HepG2 (cell line): ENCODE measurements around the gene SLC11A1.

Experiments used
- E2F2 ChIP-seq: sonication (generic); formaldehyde crosslinking; IDR thresholded peaks from 2 replicates; pipeline ENCODE4 v1.4.0; 2020; ENCODE audit warnings: missing genetic modification reagents, borderline replicate concordance
- GABPA ChIP-seq, 2 experiments: IDR thresholded peaks; 2 replicates each; pipeline ENCODE4 v1.6.1; 2011 to 2016; ENCODE audit warnings: low read depth in 2 of 2, low read length in 1 of 2, missing biosample characterization in 1 of 2, missing genetic modification characterization in 1 of 2
- POLR2AphosphoS5 ChIP-seq: IDR thresholded peaks from 2 replicates; pipeline ENCODE4 v1.6.1; 2012; ENCODE audit warnings: low read depth, low read length
- ZNF337 ChIP-seq: sonication (generic); formaldehyde crosslinking; IDR thresholded peaks from 2 replicates; pipeline ENCODE4 v1.5.1; 2020; ENCODE audit warnings: missing genetic modification reagents, low read depth, mild to moderate bottlenecking, borderline replicate concordance
- ZNF775 ChIP-seq: sonication (generic); formaldehyde crosslinking; IDR thresholded peaks from 2 replicates; pipeline ENCODE4 v1.4.0; 2020; ENCODE audit warnings: missing genetic modification reagents, mild to moderate bottlenecking, moderate library complexity, borderline replicate concordance
- TF ChIP-seq, protein P1 (sequence below): sonication (generic); formaldehyde crosslinking; IDR thresholded peaks from 2 replicates; pipeline ENCODE4 v1.5.1; 2020; ENCODE audit warnings: missing genetic modification reagents, mild to moderate bottlenecking, borderline replicate concordance

- TF ChIP-seq E2F2 (no peak), GABPA (IDR thresholded peaks at IDR 0.05; ENCODE audit: low read depth, low read length) (no peak), GABPA (CRISPR knock-in tag; IDR thresholded peaks at IDR 0.05; ENCODE audit: low read depth) (no peak), POLR2AphosphoS5 (no peak), ZNF775 (CRISPR knock-in tag) (no peak), ZNF337 (no peak)
- TF ChIP-seq, protein P1, sequence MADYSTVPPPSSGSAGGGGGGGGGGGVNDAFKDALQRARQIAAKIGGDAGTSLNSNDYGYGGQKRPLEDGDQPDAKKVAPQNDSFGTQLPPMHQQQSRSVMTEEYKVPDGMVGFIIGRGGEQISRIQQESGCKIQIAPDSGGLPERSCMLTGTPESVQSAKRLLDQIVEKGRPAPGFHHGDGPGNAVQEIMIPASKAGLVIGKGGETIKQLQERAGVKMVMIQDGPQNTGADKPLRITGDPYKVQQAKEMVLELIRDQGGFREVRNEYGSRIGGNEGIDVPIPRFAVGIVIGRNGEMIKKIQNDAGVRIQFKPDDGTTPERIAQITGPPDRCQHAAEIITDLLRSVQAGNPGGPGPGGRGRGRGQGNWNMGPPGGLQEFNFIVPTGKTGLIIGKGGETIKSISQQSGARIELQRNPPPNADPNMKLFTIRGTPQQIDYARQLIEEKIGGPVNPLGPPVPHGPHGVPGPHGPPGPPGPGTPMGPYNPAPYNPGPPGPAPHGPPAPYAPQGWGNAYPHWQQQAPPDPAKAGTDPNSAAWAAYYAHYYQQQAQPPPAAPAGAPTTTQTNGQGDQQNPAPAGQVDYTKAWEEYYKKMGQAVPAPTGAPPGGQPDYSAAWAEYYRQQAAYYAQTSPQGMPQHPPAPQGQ (CRISPR knock-in tag): no peak
These were observed 37.9 kb upstream of the SLC11A1 start for GRCh38 chr2:218344090-218344754.
